ENCODE data around the gene NECAB2.

GRCh38 chr16:83968891-83969649 is 1.0 kb downstream of the NECAB2 start:
- TF ChIP-seq PATZ1 (CRISPR knock-in tag; IDR thresholded peaks at IDR 0.05; ENCODE audit: borderline replicate concordance) (no peak), ZFP30 (CRISPR knock-in tag; IDR thresholded peaks at IDR 0.05) (no peak), ZNF70 (CRISPR knock-in tag; IDR thresholded peaks at IDR 0.05) (no peak), TCF4 (CRISPR knock-in tag; IDR thresholded peaks at IDR 0.05; ENCODE audit: borderline replicate concordance) (no peak), CSRNP3 (CRISPR knock-in tag; IDR thresholded peaks at IDR 0.05) (no peak), RARB (CRISPR knock-in tag; IDR thresholded peaks at IDR 0.05) (no peak), TOX (CRISPR knock-in tag; IDR thresholded peaks at IDR 0.05; ENCODE audit: borderline replicate concordance) (no peak), GLIS3 (CRISPR knock-in tag; IDR thresholded peaks at IDR 0.05) (no peak), ZNF8 (CRISPR knock-in tag; IDR thresholded peaks at IDR 0.05) (no peak), POU6F1 (CRISPR knock-in tag; IDR thresholded peaks at IDR 0.05; ENCODE audit: borderline replicate concordance, low read depth) (no peak), CSDC2 (CRISPR knock-in tag; IDR thresholded peaks at IDR 0.05) (no peak), TSHZ2 (CRISPR knock-in tag; IDR thresholded peaks at IDR 0.05) (no peak), CREB5 (CRISPR knock-in tag; IDR thresholded peaks at IDR 0.05; ENCODE audit: low read depth) (no peak)
